ENCODE data around the gene RPN2. TPM values are rescaled to one million over a fixed set of nuclear protein-coding genes. Genes with fewer than 3 reads are reported as not detected.

The RPN2 gene
- total RNA-seq, 1 experiment from 2014 or later: 257 TPM

GRCh38 chr20:37229357-37229756 is 50.2 kb downstream of the RPN2 start:
- intact Hi-C loops (cut with micrococcal nuclease): no loop called here
- Histone ChIP-seq H3F3A (ENCODE audit: low read length, unreplicated experiment) (no peaks in the 10 kb centered on the region), H3K9me3 (ENCODE audit: low read length) (no peaks in the 10 kb centered on the region), H3K9ac (ENCODE audit: low read length) (no peak overlapping the region), H3K4me3 (ENCODE audit: low read length) (no peak overlapping the region), H3K79me2 (ENCODE audit: low read length) (no peaks in the 10 kb centered on the region), H4K20me1 (ENCODE audit: low read length) (no peaks in the 10 kb centered on the region), H3K9me2 (replicated peaks; ENCODE audit: low read length) (no peaks in the 10 kb centered on the region), H3K4me1 (ENCODE audit: insufficient read depth, low read length) (no peaks in the 10 kb centered on the region), H3K27me3 (ENCODE audit: low read length) (no peaks in the 10 kb centered on the region), H3K27ac (ENCODE audit: low read length) (no peak overlapping the region), H3K4me2 (ENCODE audit: low read length) (no peak overlapping the region), H2AFZ (ENCODE audit: low read length) (no peak overlapping the region), H3K36me3 (ENCODE audit: low read depth, low read length) (peaks cover 93% of the 10 kb centered on the region)
- BruUV-seq (replicated peaks): no TSS peak
- CTCF ChIA-PET: no interaction called here
- ATAC-seq (no peak), DNase-seq (no peak)
- TF ChIP-seq CTCF (conservative IDR thresholded peaks at IDR 0.05; ENCODE audit: low read depth, low read length): no peak
- no peak for TF ChIP-seq EZH2phosphoT487 (IDR thresholded peaks at IDR 0.05; ENCODE audit: borderline replicate concordance, low read length)
- no peak for TF ChIP-seq EZH2 (IDR thresholded peaks at IDR 0.05; ENCODE audit: low read length, unreplicated experiment)
- POLR2A ChIA-PET (ENCODE audit: unreplicated experiment): no interaction called here

GRCh38 chr20:37230200-37230599 is 51.1 kb downstream of the RPN2 start:
- intact Hi-C loops (cut with micrococcal nuclease): no loop called here
- Histone ChIP-seq H3K79me2 (ENCODE audit: low read length) (no peaks in the 10 kb centered on the region), H3K27me3 (ENCODE audit: low read length) (no peaks in the 10 kb centered on the region), H3F3A (ENCODE audit: low read length, unreplicated experiment) (no peaks in the 10 kb centered on the region), H3K4me3 (ENCODE audit: low read length) (no peak overlapping the region), H3K36me3 (ENCODE audit: low read depth, low read length) (peaks cover 91% of the 10 kb centered on the region), H3K4me1 (ENCODE audit: insufficient read depth, low read length) (no peaks in the 10 kb centered on the region), H3K9me3 (ENCODE audit: low read length) (no peaks in the 10 kb centered on the region), H3K9me2 (replicated peaks; ENCODE audit: low read length) (no peaks in the 10 kb centered on the region), H2AFZ (ENCODE audit: low read length) (no peak overlapping the region), H3K27ac (ENCODE audit: low read length) (no peak overlapping the region), H3K9ac (ENCODE audit: low read length) (no peak overlapping the region), H3K4me2 (ENCODE audit: low read length) (no peak overlapping the region), H4K20me1 (ENCODE audit: low read length) (no peaks in the 10 kb centered on the region)
- BruUV-seq (replicated peaks): no TSS peak
- ChIA-PET CTCF (no interaction called here), POLR2A (ENCODE audit: unreplicated experiment) (no interaction called here)
- DNase-seq: no peak
- no peak for TF ChIP-seq EZH2 (IDR thresholded peaks at IDR 0.05; ENCODE audit: low read length, unreplicated experiment)
- no peak for TF ChIP-seq CTCF (conservative IDR thresholded peaks at IDR 0.05; ENCODE audit: low read depth, low read length)
- TF ChIP-seq EZH2phosphoT487 (IDR thresholded peaks at IDR 0.05; ENCODE audit: borderline replicate concordance, low read length): no peak
- no peak for ATAC-seq

GRCh38 chr20:37231947-37232630 is 53.0 kb downstream of the RPN2 start:
- Histone ChIP-seq H3K36me3 (ENCODE audit: low read depth, low read length) (peaks cover 93% of the 10 kb centered on the region), H3K27me3 (ENCODE audit: low read length) (no peaks in the 10 kb centered on the region), H3K4me2 (ENCODE audit: low read length) (no peak overlapping the region), H2AFZ (ENCODE audit: low read length) (no peak overlapping the region), H3K9me2 (replicated peaks; ENCODE audit: low read length) (no peaks in the 10 kb centered on the region), H4K20me1 (ENCODE audit: low read length) (no peaks in the 10 kb centered on the region), H3K4me1 (ENCODE audit: insufficient read depth, low read length) (no peaks in the 10 kb centered on the region), H3K27ac (ENCODE audit: low read length) (no peak overlapping the region), H3F3A (ENCODE audit: low read length, unreplicated experiment) (no peaks in the 10 kb centered on the region), H3K9me3 (ENCODE audit: low read length) (no peaks in the 10 kb centered on the region), H3K4me3 (ENCODE audit: low read length) (no peak overlapping the region), H3K9ac (ENCODE audit: low read length) (no peak overlapping the region), H3K79me2 (ENCODE audit: low read length) (no peaks in the 10 kb centered on the region)
- BruUV-seq (replicated peaks): no TSS peak
- DNase-seq (no peak), ATAC-seq (no peak)
- CTCF ChIA-PET: no interaction called here
- POLR2A ChIA-PET (ENCODE audit: unreplicated experiment): no interaction called here
- intact Hi-C loops (cut with micrococcal nuclease): no loop called here
- TF ChIP-seq EZH2 (IDR thresholded peaks at IDR 0.05; ENCODE audit: low read length, unreplicated experiment): no peak
- TF ChIP-seq CTCF (conservative IDR thresholded peaks at IDR 0.05; ENCODE audit: low read depth, low read length): no peak
- no peak for TF ChIP-seq EZH2phosphoT487 (IDR thresholded peaks at IDR 0.05; ENCODE audit: borderline replicate concordance, low read length)

Measured in PC-3 (cell line).